ENCODE measurements around the gene ZSWIM1.
"Not testable (repeated sequence)": the region's sequence is repeated elsewhere in the genome, so short reads cannot be mapped to it uniquely, and the experiment has no call there.

The ZSWIM1 gene

GRCh38 chr20:45888681-45889080, 7.7 kb downstream of the ZSWIM1 start:
- no peak for DNase-seq (ENCODE audit: low read depth in 2 of 2)

- peak in 1 of 2 experiments; percentile 39 for DNase-seq (ENCODE audit: low read depth in 2 of 2)
Measured at GRCh38 chr20:45890077-45890984, 9.3 kb downstream of the ZSWIM1 start.

- DNase-seq (ENCODE audit: low read depth in 2 of 2): peak; percentile 73 to 80
Measured at GRCh38 chr20:45890985-45891983, 10.3 kb downstream of the ZSWIM1 start, which contains the start of the genes CTSA and NEURL2. CTSA (plus strand) TSS chr20:45891335; CDS start chr20:45891569, 234 bp downstream. NEURL2 (minus strand) TSS chr20:45891208; CDS start chr20:45890991, 217 bp downstream.

- no peak for DNase-seq (ENCODE audit: low read depth in 2 of 2)
Measured at GRCh38 chr20:45892049-45892825, 11.2 kb downstream of the ZSWIM1 start.

GRCh38 chr20:45892828-45893500, 11.9 kb downstream of the ZSWIM1 start:
- no peak for DNase-seq (ENCODE audit: low read depth in 2 of 2)

GRCh38 chr20:45893831-45894230, 12.8 kb downstream of the ZSWIM1 start:
- DNase-seq (ENCODE audit: low read depth in 2 of 2): no peak

- no peak for DNase-seq (ENCODE audit: low read depth in 2 of 2)
Measured at GRCh38 chr20:45894797-45895196, 13.8 kb downstream of the ZSWIM1 start.

- DNase-seq (ENCODE audit: low read depth in 2 of 2): no peak
Measured at GRCh38 chr20:45896641-45897161, 15.7 kb downstream of the ZSWIM1 start.

GRCh38 chr20:45897289-45897688, 16.3 kb downstream of the ZSWIM1 start:
- DNase-seq (ENCODE audit: low read depth in 2 of 2): no peak

- no peak for DNase-seq (ENCODE audit: low read depth in 2 of 2)
Measured at GRCh38 chr20:45897692-45898091, 16.7 kb downstream of the ZSWIM1 start.

GRCh38 chr20:45898285-45898684, 17.3 kb downstream of the ZSWIM1 start:
- no peak for DNase-seq (ENCODE audit: low read depth in 2 of 2)

- DNase-seq (ENCODE audit: low read depth in 2 of 2): no peak
Measured at GRCh38 chr20:45899046-45899835, 18.2 kb downstream of the ZSWIM1 start.

- not testable (repeated sequence) for DNase-seq (ENCODE audit: low read depth in 2 of 2)
Measured at GRCh38 chr20:45901332-45901731, 20.3 kb downstream of the ZSWIM1 start.

GRCh38 chr20:45902199-45902701, 21.2 kb downstream of the ZSWIM1 start:
- no peak for DNase-seq (ENCODE audit: low read depth in 2 of 2)

- no peak for DNase-seq (ENCODE audit: low read depth in 2 of 2)
Measured at GRCh38 chr20:45904583-45905504, 23.8 kb downstream of the ZSWIM1 start.

- DNase-seq (ENCODE audit: low read depth in 2 of 2): no peak
Measured at GRCh38 chr20:45905505-45906079, 24.6 kb downstream of the ZSWIM1 start.

GRCh38 chr20:45907219-45907948, 26.4 kb downstream of the ZSWIM1 start:
- DNase-seq (ENCODE audit: low read depth in 2 of 2): no peak
